HG02571 (cell line): ENCODE data around the gene ZFHX2.

ENCODE experiments used
- ATAC-seq: cut with Tn5 transposase; IDR thresholded peaks from one replicate; pipeline ENCODE4 v1.9.1; 2021; ENCODE audit warnings: mild to moderate bottlenecking, moderate library complexity; ENCODE audit not compliant: unreplicated experiment

Gene ZFHX2

GRCh38 chr14:23481979-23482822 lies 69.4 kb downstream of the ZFHX2 start:
- no peak for ATAC-seq

- ATAC-seq, result no peak
These were observed 70.1 kb downstream of the ZFHX2 start for GRCh38 chr14:23481362-23481970.

- ATAC-seq, result no peak
These were observed 73.3 kb downstream of the ZFHX2 start for GRCh38 chr14:23478109-23478759.

GRCh38 chr14:23470947-23471346 lies 80.6 kb downstream of the ZFHX2 start:
- ATAC-seq, result no peak
